ENCODE measurements around the gene PPA2.

GRCh38 chr4:105483840-105484239 is 10.0 kb upstream of the PPA2 start:
- TF ChIP-seq CTCF (IDR thresholded peaks at IDR 0.05) (no peak), POLR2A (IDR thresholded peaks at IDR 0.05) (no peak)
